ENCODE results near the gene CCDC137. TPM values are rescaled to one million over a fixed set of nuclear protein-coding genes. Genes with fewer than 3 reads are reported as not detected.

The CCDC137 gene
- total and polyA plus RNA-seq, 2 of the 13 experiments (the other 11 are each of a cell fraction or from before 2014, with no cell fraction given), result 14.6 to 39.1 TPM

- peak; percentile 87; the same call in 1 of the 2 replicates for TF ChIP-seq ZNF773 (CRISPR knock-in tag; IDR thresholded peaks at IDR 0.05; ENCODE audit: borderline replicate concordance)
- no peak for TF ChIP-seq ZNF737 (CRISPR knock-in tag; IDR thresholded peaks at IDR 0.05; ENCODE audit: borderline replicate concordance)
- TF ChIP-seq POLR2G (IDR thresholded peaks at IDR 0.05; ENCODE audit: low read depth, low read length), result peak; percentile 80
- TF ChIP-seq, protein P1, sequence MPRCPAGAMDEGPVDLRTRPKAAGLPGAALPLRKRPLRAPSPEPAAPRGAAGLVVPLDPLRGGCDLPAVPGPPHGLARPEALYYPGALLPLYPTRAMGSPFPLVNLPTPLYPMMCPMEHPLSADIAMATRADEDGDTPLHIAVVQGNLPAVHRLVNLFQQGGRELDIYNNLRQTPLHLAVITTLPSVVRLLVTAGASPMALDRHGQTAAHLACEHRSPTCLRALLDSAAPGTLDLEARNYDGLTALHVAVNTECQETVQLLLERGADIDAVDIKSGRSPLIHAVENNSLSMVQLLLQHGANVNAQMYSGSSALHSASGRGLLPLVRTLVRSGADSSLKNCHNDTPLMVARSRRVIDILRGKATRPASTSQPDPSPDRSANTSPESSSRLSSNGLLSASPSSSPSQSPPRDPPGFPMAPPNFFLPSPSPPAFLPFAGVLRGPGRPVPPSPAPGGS (CRISPR knock-in tag; IDR thresholded peaks at IDR 0.05), result peak; percentile 66; the same call in 1 of the 2 replicates
- TF ChIP-seq RARG (CRISPR knock-in tag; IDR thresholded peaks at IDR 0.05; ENCODE audit: low read depth), result 0 out of 2 replicates have a peak, but pooled peaks have one; percentile 80
- peak; percentile 50; the same call in 1 of the 2 replicates for TF ChIP-seq FOXC1 (CRISPR knock-in tag; IDR thresholded peaks at IDR 0.05; ENCODE audit: borderline replicate concordance)
- TF ChIP-seq SMYD3 (CRISPR knock-in tag; IDR thresholded peaks at IDR 0.05), result no peak
- no peak for TF ChIP-seq ZNF468 (CRISPR knock-in tag; IDR thresholded peaks at IDR 0.05)
- TF ChIP-seq FOXM1 (CRISPR knock-in tag; IDR thresholded peaks at IDR 0.05), result 0 out of 2 replicates have a peak, but pooled peaks have one; percentile 58
- peak; percentile 97 for TF ChIP-seq KDM2A (CRISPR knock-in tag; IDR thresholded peaks at IDR 0.05; ENCODE audit: borderline replicate concordance, low read depth)
- TF ChIP-seq MTF2 (CRISPR knock-in tag; IDR thresholded peaks at IDR 0.05; ENCODE audit: borderline replicate concordance), result no peak; the same call in 1 of the 2 replicates
- TF ChIP-seq, protein P2, sequence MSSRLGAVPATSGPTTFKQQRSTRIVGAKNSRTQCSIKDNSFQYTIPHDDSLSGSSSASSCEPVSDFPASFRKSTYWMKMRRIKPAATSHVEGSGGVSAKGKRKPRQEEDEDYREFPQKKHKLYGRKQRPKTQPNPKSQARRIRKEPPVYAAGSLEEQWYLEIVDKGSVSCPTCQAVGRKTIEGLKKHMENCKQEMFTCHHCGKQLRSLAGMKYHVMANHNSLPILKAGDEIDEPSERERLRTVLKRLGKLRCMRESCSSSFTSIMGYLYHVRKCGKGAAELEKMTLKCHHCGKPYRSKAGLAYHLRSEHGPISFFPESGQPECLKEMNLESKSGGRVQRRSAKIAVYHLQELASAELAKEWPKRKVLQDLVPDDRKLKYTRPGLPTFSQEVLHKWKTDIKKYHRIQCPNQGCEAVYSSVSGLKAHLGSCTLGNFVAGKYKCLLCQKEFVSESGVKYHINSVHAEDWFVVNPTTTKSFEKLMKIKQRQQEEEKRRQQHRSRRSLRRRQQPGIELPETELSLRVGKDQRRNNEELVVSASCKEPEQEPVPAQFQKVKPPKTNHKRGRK (CRISPR knock-in tag; IDR thresholded peaks at IDR 0.05), result no peak
- peak; percentile 47; the same call in 1 of the 2 replicates for TF ChIP-seq MEIS1 (CRISPR knock-in tag; IDR thresholded peaks at IDR 0.05; ENCODE audit: borderline replicate concordance)
- no peak for TF ChIP-seq PAF1 (CRISPR knock-in tag; IDR thresholded peaks at IDR 0.05)
- TF ChIP-seq TMF1 (CRISPR knock-in tag; IDR thresholded peaks at IDR 0.05; ENCODE audit: low read depth), result no peak; the same call in 1 of the 2 replicates
- no peak for TF ChIP-seq RNF2 (conservative IDR thresholded peaks at IDR 0.05; ENCODE audit: low read depth)
- TF ChIP-seq SRY (CRISPR knock-in tag; IDR thresholded peaks at IDR 0.05), result peak; percentile 61; the same call in 1 of the 2 replicates
- peak; percentile 96 for TF ChIP-seq ZNF574 (CRISPR knock-in tag; IDR thresholded peaks at IDR 0.05)
- peak; percentile 70 for TF ChIP-seq ZNF761 (CRISPR knock-in tag; conservative IDR thresholded peaks at IDR 0.05)
- peak; percentile 67 for TF ChIP-seq GATAD2A (CRISPR knock-in tag; IDR thresholded peaks at IDR 0.05)
- peak in 1 of 2 experiments; percentile 64; a peak in 2 of 4 replicates for TF ChIP-seq KLF16 (CRISPR knock-in tag; IDR thresholded peaks at IDR 0.05)
- TF ChIP-seq KAT8 (CRISPR knock-in tag; IDR thresholded peaks at IDR 0.05), result peak; percentile 99
- TF ChIP-seq, protein P3, sequence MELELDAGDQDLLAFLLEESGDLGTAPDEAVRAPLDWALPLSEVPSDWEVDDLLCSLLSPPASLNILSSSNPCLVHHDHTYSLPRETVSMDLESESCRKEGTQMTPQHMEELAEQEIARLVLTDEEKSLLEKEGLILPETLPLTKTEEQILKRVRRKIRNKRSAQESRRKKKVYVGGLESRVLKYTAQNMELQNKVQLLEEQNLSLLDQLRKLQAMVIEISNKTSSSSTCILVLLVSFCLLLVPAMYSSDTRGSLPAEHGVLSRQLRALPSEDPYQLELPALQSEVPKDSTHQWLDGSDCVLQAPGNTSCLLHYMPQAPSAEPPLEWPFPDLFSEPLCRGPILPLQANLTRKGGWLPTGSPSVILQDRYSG (CRISPR knock-in tag; IDR thresholded peaks at IDR 0.05), result peak; percentile 76; the same call in 1 of the 2 replicates
Measured at GRCh38 chr17:81683584-81684441, 17.3 kb downstream of the CCDC137 start, which contains the start of the genes ARL16 and HGS (continued).
